ENCODE results near the gene ARHGEF12. TPM values are rescaled to one million over a fixed set of nuclear protein-coding genes. Genes with fewer than 3 reads are reported as not detected.

The ARHGEF12 gene, protein sequence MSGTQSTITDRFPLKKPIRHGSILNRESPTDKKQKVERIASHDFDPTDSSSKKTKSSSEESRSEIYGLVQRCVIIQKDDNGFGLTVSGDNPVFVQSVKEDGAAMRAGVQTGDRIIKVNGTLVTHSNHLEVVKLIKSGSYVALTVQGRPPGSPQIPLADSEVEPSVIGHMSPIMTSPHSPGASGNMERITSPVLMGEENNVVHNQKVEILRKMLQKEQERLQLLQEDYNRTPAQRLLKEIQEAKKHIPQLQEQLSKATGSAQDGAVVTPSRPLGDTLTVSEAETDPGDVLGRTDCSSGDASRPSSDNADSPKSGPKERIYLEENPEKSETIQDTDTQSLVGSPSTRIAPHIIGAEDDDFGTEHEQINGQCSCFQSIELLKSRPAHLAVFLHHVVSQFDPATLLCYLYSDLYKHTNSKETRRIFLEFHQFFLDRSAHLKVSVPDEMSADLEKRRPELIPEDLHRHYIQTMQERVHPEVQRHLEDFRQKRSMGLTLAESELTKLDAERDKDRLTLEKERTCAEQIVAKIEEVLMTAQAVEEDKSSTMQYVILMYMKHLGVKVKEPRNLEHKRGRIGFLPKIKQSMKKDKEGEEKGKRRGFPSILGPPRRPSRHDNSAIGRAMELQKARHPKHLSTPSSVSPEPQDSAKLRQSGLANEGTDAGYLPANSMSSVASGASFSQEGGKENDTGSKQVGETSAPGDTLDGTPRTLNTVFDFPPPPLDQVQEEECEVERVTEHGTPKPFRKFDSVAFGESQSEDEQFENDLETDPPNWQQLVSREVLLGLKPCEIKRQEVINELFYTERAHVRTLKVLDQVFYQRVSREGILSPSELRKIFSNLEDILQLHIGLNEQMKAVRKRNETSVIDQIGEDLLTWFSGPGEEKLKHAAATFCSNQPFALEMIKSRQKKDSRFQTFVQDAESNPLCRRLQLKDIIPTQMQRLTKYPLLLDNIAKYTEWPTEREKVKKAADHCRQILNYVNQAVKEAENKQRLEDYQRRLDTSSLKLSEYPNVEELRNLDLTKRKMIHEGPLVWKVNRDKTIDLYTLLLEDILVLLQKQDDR (N-terminal part only)
- 99.7 and 128 TPM in 2 replicates for total RNA-seq

DNA sequence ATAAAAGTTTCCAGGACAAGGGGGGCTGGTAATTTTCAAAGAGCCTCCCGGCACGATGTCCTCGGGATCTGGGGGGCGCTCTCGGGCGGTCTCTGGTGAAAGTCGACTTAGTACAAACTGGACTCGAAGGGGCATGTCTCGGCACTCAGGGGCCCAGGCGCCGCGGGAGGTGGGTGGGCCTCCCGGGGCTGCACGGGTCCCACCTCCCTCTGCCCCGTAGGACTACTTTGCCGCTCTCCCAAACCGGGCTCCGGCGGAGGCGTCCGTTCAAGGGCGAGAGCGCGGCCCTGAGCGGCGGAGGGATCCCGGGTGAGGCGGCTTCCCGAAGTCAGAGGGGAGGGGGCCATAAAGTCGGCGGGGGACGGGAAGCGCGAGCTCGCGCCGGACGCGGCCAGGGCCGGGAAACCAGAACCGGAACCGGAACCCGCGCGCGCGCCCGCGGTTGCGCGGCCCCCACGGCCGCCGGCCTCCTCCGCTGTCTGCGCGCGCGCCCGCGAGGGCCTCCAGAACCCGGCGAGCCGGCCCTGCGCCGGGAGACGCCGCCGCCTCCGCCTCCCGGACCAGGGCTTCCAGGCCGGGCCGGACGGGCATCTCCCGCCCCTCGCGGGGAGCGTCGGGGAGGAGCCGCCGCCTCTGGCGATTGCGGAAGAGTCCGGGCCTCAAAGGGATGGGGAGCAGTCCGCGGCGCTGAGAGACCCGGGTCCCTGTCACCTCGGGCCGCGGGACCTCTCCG is at the start of gene ARHGEF12:
Gene ARHGEF12 (plus strand): TSS at position 506 of the 733 bp plus-strand sequence. CDS start 831 bp downstream, outside the sequence.
- peak; percentile 95 to 99 for DNase-seq (ENCODE audit: low read depth in 2 of 2)

DNA sequence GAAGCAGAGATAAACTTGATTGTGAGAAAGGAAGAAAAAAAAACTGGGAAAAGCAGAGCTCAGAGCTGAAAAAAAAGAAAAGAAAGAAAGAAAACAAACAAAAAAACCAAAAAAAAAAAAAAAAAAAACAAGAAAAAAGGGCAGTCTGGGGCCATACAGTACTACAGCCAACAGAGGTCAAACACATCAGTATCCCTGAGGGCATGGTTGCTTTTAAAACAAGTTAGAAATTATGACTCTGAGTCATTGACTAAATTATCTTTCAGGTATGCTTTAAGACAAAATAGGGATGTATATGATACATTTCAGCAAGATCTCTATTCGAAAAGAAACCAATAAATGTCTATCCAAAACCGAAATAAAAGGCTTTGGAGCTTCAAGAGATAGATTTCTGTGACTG is 48.2 kb upstream of the ARHGEF12 start:
- no peak for DNase-seq (ENCODE audit: low read depth in 2 of 2)

GRCh38 chr11:120289426-120289825 is 46.8 kb upstream of the ARHGEF12 start:
- DNase-seq (ENCODE audit: low read depth in 2 of 2), result no peak

DNA sequence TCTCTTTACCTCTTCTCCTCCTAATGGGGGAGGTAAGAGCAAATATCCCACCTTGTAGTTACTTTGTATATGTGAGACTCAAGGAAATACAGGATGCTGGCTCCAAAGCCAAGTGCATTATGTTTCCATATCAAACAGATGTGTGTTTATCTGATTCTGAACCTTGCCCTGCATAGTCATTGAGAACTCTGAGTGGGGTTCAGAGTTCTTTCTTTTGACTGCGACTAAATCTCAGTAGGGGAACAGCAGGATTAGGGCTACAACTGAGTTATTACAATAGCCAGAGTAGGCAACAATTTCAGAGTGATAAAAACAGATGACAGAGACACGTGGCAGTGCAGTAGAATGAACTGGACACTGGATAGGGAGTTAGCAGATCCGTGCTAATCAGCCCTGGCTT is 45.3 kb upstream of the ARHGEF12 start:
- DNase-seq (ENCODE audit: low read depth in 2 of 2), result no peak

- DNase-seq (ENCODE audit: low read depth in 2 of 2), result no peak
Measured at GRCh38 chr11:120293038-120293800, 43.0 kb upstream of the ARHGEF12 start.

DNA sequence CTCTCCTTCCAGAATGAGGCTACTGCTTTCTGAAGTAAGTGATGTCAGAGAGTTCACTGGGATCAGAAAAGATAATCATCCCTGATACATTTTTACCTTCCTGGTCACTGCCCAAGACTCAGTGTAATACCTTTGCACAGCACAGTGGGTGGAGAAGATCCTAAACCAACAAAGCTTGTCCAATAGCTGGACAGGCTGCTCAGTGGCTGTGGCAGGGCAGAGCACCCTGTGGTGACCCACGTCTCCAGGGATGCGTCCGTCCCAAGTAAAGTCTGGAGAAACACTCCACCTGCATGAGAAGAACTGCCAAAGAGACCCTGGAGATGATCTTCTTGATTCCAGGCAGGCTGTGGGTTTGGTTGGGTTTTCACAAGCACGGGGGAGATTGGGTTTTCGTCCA is 42.1 kb upstream of the ARHGEF12 start:
- DNase-seq (ENCODE audit: low read depth in 2 of 2), result no peak

GRCh38 chr11:120295099-120295498 is 41.1 kb upstream of the ARHGEF12 start:
- no peak for DNase-seq (ENCODE audit: low read depth in 2 of 2)

GRCh38 chr11:120296554-120296953 is 39.7 kb upstream of the ARHGEF12 start:
- no peak for DNase-seq (ENCODE audit: low read depth in 2 of 2)

DNA sequence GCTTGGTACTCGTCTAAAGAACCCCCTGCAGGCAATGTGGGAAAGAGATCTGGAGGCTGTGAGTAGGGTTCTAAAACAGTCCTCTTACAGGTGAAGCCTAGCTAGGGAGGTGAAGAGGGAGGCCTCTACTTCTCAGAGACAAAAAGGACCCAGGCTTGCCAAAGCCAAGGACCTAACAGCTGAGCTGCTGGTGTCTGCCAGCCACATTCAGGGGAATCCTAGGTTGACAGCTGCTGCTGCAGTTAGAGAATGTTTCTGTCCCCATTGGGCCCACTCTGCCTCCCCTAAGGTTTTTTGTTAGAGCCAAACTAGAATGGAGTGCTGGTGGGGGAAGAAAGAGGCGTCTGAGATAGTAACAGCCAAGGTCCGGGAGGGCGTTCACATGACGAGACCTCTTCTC is 37.8 kb upstream of the ARHGEF12 start:
- DNase-seq (ENCODE audit: low read depth in 2 of 2), result no peak

- DNase-seq (ENCODE audit: low read depth in 2 of 2), result peak in 1 of 2 donors; percentile 7
Measured at GRCh38 chr11:120302001-120302805, 34.0 kb upstream of the ARHGEF12 start.

- DNase-seq (ENCODE audit: low read depth in 2 of 2), result peak; percentile 59 to 81
Measured at GRCh38 chr11:120303004-120303637, 33.1 kb upstream of the ARHGEF12 start.

GRCh38 chr11:120304526-120304925 is 31.7 kb upstream of the ARHGEF12 start:
- DNase-seq (ENCODE audit: low read depth in 2 of 2), result no peak

GRCh38 chr11:120305286-120305685 is 30.9 kb upstream of the ARHGEF12 start:
- no peak for DNase-seq (ENCODE audit: low read depth in 2 of 2)

- peak; percentile 33 to 67 for DNase-seq (ENCODE audit: low read depth in 2 of 2)
Measured at GRCh38 chr11:120306519-120307242, 29.5 kb upstream of the ARHGEF12 start.

DNA sequence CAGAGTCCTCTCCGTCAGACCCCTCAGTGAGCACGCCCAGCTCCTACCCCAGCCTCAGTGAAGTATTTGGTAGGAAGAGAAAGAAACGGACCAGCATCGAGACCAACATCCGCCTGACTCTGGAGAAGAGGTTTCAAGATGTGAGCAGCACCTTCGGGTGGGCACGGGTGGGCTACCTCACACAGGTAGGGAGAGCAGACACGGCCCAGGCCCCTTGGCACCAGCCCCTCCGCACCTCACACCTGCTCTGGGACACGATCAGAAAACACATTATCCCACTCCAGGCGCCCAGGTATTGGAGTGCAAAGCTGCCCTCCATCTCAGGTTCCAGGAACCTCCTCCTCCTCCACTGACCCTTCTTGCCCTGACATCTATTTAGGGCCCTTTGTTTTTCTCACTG is 28.7 kb upstream of the ARHGEF12 start:
- DNase-seq (ENCODE audit: low read depth in 2 of 2), result no peak

DNA sequence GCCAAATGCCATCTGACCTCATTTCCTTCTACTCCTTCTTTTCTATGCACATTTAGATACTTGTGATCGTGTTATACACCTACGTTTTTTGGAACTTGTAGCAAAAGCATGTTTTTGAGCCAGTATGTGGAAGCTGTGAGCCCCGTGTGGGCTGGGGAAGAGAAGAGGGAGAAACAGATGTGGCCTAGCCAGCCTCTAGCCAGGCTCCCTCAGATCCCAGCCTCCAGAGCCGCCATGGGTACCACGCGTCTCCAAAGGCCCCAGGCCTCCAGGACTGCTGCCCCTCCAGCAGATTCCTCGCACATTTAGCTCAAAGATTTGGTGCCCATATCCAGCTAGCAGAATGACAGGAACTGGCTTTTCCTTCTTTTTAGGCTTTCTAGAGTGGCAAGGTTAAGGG is 28.1 kb upstream of the ARHGEF12 start:
- no peak for DNase-seq (ENCODE audit: low read depth in 2 of 2)

- DNase-seq (ENCODE audit: low read depth in 2 of 2), result no peak
Measured at GRCh38 chr11:120310870-120311269, 25.3 kb upstream of the ARHGEF12 start.

DNA sequence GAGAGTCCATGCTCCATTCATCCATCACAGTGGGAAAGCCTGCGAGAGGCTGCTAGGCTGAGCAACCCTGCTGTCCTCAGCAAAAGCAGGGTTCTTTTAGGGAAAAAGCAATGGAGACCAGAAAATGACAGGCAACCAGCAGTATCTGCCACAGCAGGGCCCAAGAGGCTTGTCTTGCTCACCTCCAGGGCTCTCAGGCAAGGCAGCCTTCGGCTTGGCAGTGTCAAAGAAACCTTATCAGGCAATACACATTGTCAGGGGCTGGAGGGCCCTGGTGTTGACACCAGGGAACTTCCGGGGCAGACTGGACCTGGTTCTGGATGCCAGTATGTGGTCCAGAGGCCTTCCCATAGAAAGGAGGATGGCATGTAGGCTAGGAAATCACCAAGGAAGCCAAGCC is 21.4 kb upstream of the ARHGEF12 start:
- no peak for DNase-seq (ENCODE audit: low read depth in 2 of 2)
